A549 (cell line): Measurements from ENCODE around the gene LAMA2. TPM values are rescaled to one million over a fixed set of nuclear protein-coding genes. Genes with fewer than 3 reads are reported as not detected.
"Not testable (repeated sequence)": the region's sequence is repeated elsewhere in the genome, so short reads cannot be mapped to it uniquely, and the experiment has no call there.

ENCODE experiments used
- ATAC-seq, 2 experiments: fragments of 200-7000 bp in 1 of 2; fragments of >200 bp in 1 of 2; cut with Nextera tagmentation in 1 of 2; cut with Tn5 transposase in 1 of 2; 3 replicates each; pipeline versions ENCODE4 v1.8.0 to v1.9.1; 2018 to 2020; ENCODE audit warnings: mild to moderate bottlenecking in 1 of 2, moderate library complexity in 1 of 2
- CTCF ChIA-PET: fragments of 300-600 bp; sonication (Branson Sonifier 250); formaldehyde crosslinking; extraction: SDS; loops from one replicate; lab custom pipeline; 2021; ENCODE audit warnings: antibody characterized with exemption, inconsistent platforms; lab: Yijun Ruan, JAX
- POLR2A ChIA-PET: fragments of 350-600 bp; formaldehyde crosslinking; extraction: SDS; loops from one replicate; lab custom pipeline; 2021; ENCODE audit warnings: antibody characterized with exemption, inconsistent platforms; lab: Yijun Ruan, JAX
- DNase-seq, 2 experiments: peaks; one replicate each; pipeline versions ENCODE4 v3.0.0 to v3.0.0-alpha.2; 2011 to 2016; ENCODE audit warnings: low read depth in 1 of 2, low spot score in 1 of 2
- FAIRE-seq: peaks from 2 replicates; lab custom pipeline; 2011; peaks lifted over from hg19 to GRCh38; lab: Jason Lieb, UNC
- H3K27ac ChIP-seq, 2 experiments: fragments of >200 bp; sonication (Bioruptor Twin); formaldehyde crosslinking; 3 replicates each; pipeline ENCODE4 v1.5.1; 2016 to 2017
- H3K4me1 ChIP-seq: fragments of >200 bp; sonication (Bioruptor Twin); formaldehyde crosslinking; 3 replicates; pipeline ENCODE4 v1.6.1; 2016
- H3K4me2 ChIP-seq: fragments of >200 bp; sonication (Bioruptor Twin); formaldehyde crosslinking; 3 replicates; pipeline ENCODE4 v1.6.1; 2016
- H3K4me3 ChIP-seq: fragments of >200 bp; sonication (Bioruptor Twin); formaldehyde crosslinking; 3 replicates; pipeline ENCODE4 v1.5.1; 2016
- H3K9me3 ChIP-seq: fragments of >200 bp; sonication (Bioruptor Twin); formaldehyde crosslinking; 3 replicates; pipeline ENCODE4 v1.6.1; 2016
- CEBPB ChIP-seq, 2 experiments: fragments of >200 bp in 1 of 2; sonication (Bioruptor Twin) in 1 of 2; formaldehyde crosslinking in 1 of 2; IDR thresholded peaks; 2 replicates each; pipeline ENCODE4 v1.6.1; 2012 to 2016
- CHD2 ChIP-seq: fragments of 150-350 bp; IDR thresholded peaks from 2 replicates; pipeline ENCODE4 v1.6.1; 2014; ENCODE audit warnings: low read length; ENCODE audit not compliant: partially characterized antibody
- CTCF ChIP-seq: fragments of >200 bp; sonication (Bioruptor Twin); formaldehyde crosslinking; IDR thresholded peaks from 3 replicates; pipeline ENCODE4 v1.5.1; 2016
- EHF ChIP-seq: fragments of 250-450 bp; sonication (Bioruptor Pico); IDR thresholded peaks from 2 replicates; pipeline ENCODE4 v1.5.0; 2020; ENCODE audit warnings: mild to moderate bottlenecking
- FOSB ChIP-seq: fragments of 250-450 bp; sonication (Bioruptor Pico); IDR thresholded peaks from 2 replicates; pipeline ENCODE4 v1.5.0; 2020; ENCODE audit warnings: mild to moderate bottlenecking, moderate library complexity
- HOXB5 ChIP-seq: fragments of 250-450 bp; sonication (Bioruptor Pico); IDR thresholded peaks from 2 replicates; pipeline ENCODE4 v1.5.0; 2020; ENCODE audit warnings: mild to moderate bottlenecking, moderate library complexity
- JUN ChIP-seq, 2 experiments: fragments of >200 bp; sonication (Bioruptor Twin); formaldehyde crosslinking; IDR thresholded peaks; 2 replicates in 1 of 2; 3 replicates in 1 of 2; pipeline ENCODE4 v1.6.1; 2016 to 2017
- JUNB ChIP-seq: fragments of >200 bp; sonication (Bioruptor Twin); formaldehyde crosslinking; IDR thresholded peaks from 2 replicates; pipeline ENCODE4 v1.6.1; 2016
- KDM1A ChIP-seq: fragments of 200-600 bp; sonication (generic); IDR thresholded peaks from 2 replicates; pipeline ENCODE4 v1.6.1; 2016; ENCODE audit warnings: low read depth, mild to moderate bottlenecking
- KDM5A ChIP-seq: fragments of 200-600 bp; sonication (generic); IDR thresholded peaks from 2 replicates; pipeline ENCODE4 v1.6.1; 2016; ENCODE audit warnings: antibody characterized with exemption, mild to moderate bottlenecking
- MAFK ChIP-seq: fragments of 450-650 bp; IDR thresholded peaks from 2 replicates; pipeline ENCODE4 v1.6.1; 2014; ENCODE audit not compliant: partially characterized antibody
- MAZ ChIP-seq: fragments of 150-350 bp; IDR thresholded peaks from 2 replicates; pipeline ENCODE4 v1.6.1; 2014; ENCODE audit warnings: antibody characterized with exemption, low read depth, low read length, borderline replicate concordance
- MYC ChIP-seq: IDR thresholded peaks from 2 replicates; pipeline ENCODE4 v1.6.1; 2012; ENCODE audit warnings: mild to moderate bottlenecking, inconsistent platforms, low read length, improper control_type of control experiment, borderline replicate concordance
- NPAS2 ChIP-seq: fragments of 250-450 bp; sonication (Bioruptor Pico); IDR thresholded peaks from 2 replicates; pipeline ENCODE4 v1.8.0; 2022; ENCODE audit warnings: mild to moderate bottlenecking, moderate library complexity, borderline replicate concordance
- PBX3 ChIP-seq: IDR thresholded peaks from 2 replicates; pipeline ENCODE4 v1.6.1; 2012
- POLR2A ChIP-seq: IDR thresholded peaks from 2 replicates; pipeline ENCODE4 v1.6.1; 2012; ENCODE audit warnings: mild to moderate bottlenecking, low read length
- RAD21 ChIP-seq, 2 experiments: fragments of >200 bp in 1 of 2; sonication (Bioruptor Twin) in 1 of 2; formaldehyde crosslinking in 1 of 2; IDR thresholded peaks in 1 of 2; conservative IDR thresholded peaks in 1 of 2; 2 replicates in 1 of 2; 3 replicates in 1 of 2; pipeline ENCODE4 v1.6.1; 2012 to 2018; ENCODE audit warnings: inconsistent platforms in 1 of 2
- RARB ChIP-seq: fragments of 250-450 bp; sonication (Bioruptor Pico); IDR thresholded peaks from 2 replicates; pipeline ENCODE4 v1.8.0; 2021; ENCODE audit warnings: mild to moderate bottlenecking, moderate library complexity
- REST ChIP-seq: fragments of 200-600 bp; sonication (generic); IDR thresholded peaks from 2 replicates; pipeline ENCODE4 v1.6.1; 2016; ENCODE audit warnings: antibody characterized with exemption, mild to moderate bottlenecking, moderate library complexity
- RFX5 ChIP-seq: fragments of 450-650 bp; IDR thresholded peaks from 2 replicates; pipeline ENCODE4 v1.7.1; 2014; ENCODE audit warnings: antibody characterized with exemption, mild to moderate bottlenecking, moderate library complexity
- RNF2 ChIP-seq: fragments of 200-600 bp; sonication (generic); IDR thresholded peaks from 2 replicates; pipeline ENCODE4 v1.6.1; 2016; ENCODE audit warnings: low read depth, mild to moderate bottlenecking, antibody characterized with exemption, moderate library complexity, borderline replicate concordance
- SMC3 ChIP-seq: fragments of >200 bp; sonication (Bioruptor Twin); formaldehyde crosslinking; IDR thresholded peaks from 3 replicates; pipeline ENCODE4 v1.6.1; 2018; ENCODE audit warnings: inconsistent platforms
- SREBF2 ChIP-seq: fragments of 450-650 bp; IDR thresholded peaks from 2 replicates; pipeline ENCODE4 v1.6.1; 2014; ENCODE audit warnings: mild to moderate bottlenecking, moderate library complexity
- TP53 ChIP-seq: fragments of 250-450 bp; sonication (Bioruptor Pico); IDR thresholded peaks from 2 replicates; pipeline ENCODE4 v1.5.0; 2021; ENCODE audit warnings: mild to moderate bottlenecking, moderate library complexity
- ZNF302 ChIP-seq: fragments of 250-450 bp; sonication (Bioruptor Pico); IDR thresholded peaks from 2 replicates; pipeline ENCODE4 v1.9.0; 2021; ENCODE audit warnings: inconsistent platforms, mild to moderate bottlenecking, moderate library complexity
- WGBS: methylation state at CpG from one replicate; pipeline ENCODE4 v1.1.6; 2017; ENCODE audit errors: missing lambda C conversion rate; 5-methylcytosine and 5-hydroxymethylcytosine counted together
- polyA plus RNA-seq, 4 experiments: library from polyadenylated mRNA; depleted of rRNA in 3 of 4; stranded (reverse); fragments of >200 nt; fragmentation: RNase III in 1 of 4; extraction: RNeasy Plus Mini Kit Qiagen cat#74134 plus additional on column Dnase treatment in 1 of 4; gene quantifications; 2 replicates in 3 of 4; 3 replicates in 1 of 4; pipeline ENCODE4 v1.2.3, GENCODE V29; 2011 to 2017

The LAMA2 gene
- polyA plus RNA-seq, 2 of the 4 experiments (the other 2 are of a cell fraction), result 0.21 to 1.3 TPM

GRCh38 chr6:129084406-129084805, 201.5 kb downstream of the LAMA2 start:
- H3K9me3 ChIP-seq, result no peaks in the 10 kb centered on the region
- TF ChIP-seq CHD2, result no peak
- TF ChIP-seq MAFK, result peak; percentile 56
- FAIRE-seq (no peak), ATAC-seq (no peak), DNase-seq (no peak)
- no peak overlapping the region for H3K27ac ChIP-seq
- CTCF ChIA-PET, result no interaction called here
- POLR2A ChIA-PET, result no interaction called here
- no peak overlapping the region for H3K4me2 ChIP-seq
- no peak overlapping the region for H3K4me3 ChIP-seq
- no peaks in the 10 kb centered on the region for H3K4me1 ChIP-seq

GRCh38 chr6:129088481-129088880, 205.5 kb downstream of the LAMA2 start:
- H3K4me1 ChIP-seq, DNase-seq, H3K4me2 ChIP-seq, ATAC-seq, H3K27ac ChIP-seq, H3K4me3 ChIP-seq, H3K9me3 ChIP-seq, CTCF ChIA-PET, POLR2A ChIA-PET, FAIRE-seq: not testable (repeated sequence)
- no CpG with 5 or more reads among the region's 26 CpGs for whole genome bisulfite sequencing

- ChIA-PET POLR2A (no interaction called here), CTCF (interaction anchor here (0.6 kb wide), 1 partner anchor 38 kb away, joined by 3 read pairs; no protein-coding TSS in a partner anchor)
- ATAC-seq (no peak), FAIRE-seq (no peak), DNase-seq (no peak)
- no peaks in the 10 kb centered on the region for H3K9me3 ChIP-seq
- no peaks in the 10 kb centered on the region for H3K4me1 ChIP-seq
- 75% methylated on average over 1 of the region's 1 CpG for WGBS
- TF ChIP-seq EHF, result no peak
- no peak for TF ChIP-seq RAD21 (conservative IDR thresholded peaks at IDR 0.05 in 1 of 2, IDR thresholded peaks at IDR 0.05 in 1 of 2)
- TF ChIP-seq KDM1A, result no peak
- TF ChIP-seq JUNB, result no peak
- no peak for TF ChIP-seq HOXB5 (CRISPR knock-in tag)
- TF ChIP-seq CEBPB (IDR thresholded peaks at IDR 0.05), result no peak
- TF ChIP-seq KDM5A, result no peak
- no peak for TF ChIP-seq MAZ
- no peak overlapping the region for H3K4me2 ChIP-seq
- H3K27ac ChIP-seq, result no peak overlapping the region
- no peak overlapping the region for H3K4me3 ChIP-seq
These were observed 206.4 kb downstream of the LAMA2 start for GRCh38 chr6:129089357-129089756.

GRCh38 chr6:129094147-129094546, 211.2 kb downstream of the LAMA2 start:
- Histone ChIP-seq H3K4me3 (no peak overlapping the region), H3K27ac (no peak overlapping the region), H3K4me1 (no peaks in the 10 kb centered on the region), H3K9me3 (no peaks in the 10 kb centered on the region), H3K4me2 (no peak overlapping the region)
- TF ChIP-seq ZNF302 (CRISPR knock-in tag) (no peak), RFX5 (no peak), CTCF (no peak), MYC (no peak), RARB (CRISPR knock-in tag) (no peak), CHD2 (no peak), REST (no peak), POLR2A (no peak), SMC3 (no peak), RNF2 (no peak), NPAS2 (no peak), PBX3 (no peak), JUN (IDR thresholded peaks at IDR 0.05) (no peak), TP53 (no peak), FOSB (no peak), SREBF2 (no peak)
- no peak for ATAC-seq
- ChIA-PET CTCF (no interaction called here), POLR2A (no interaction called here)
- FAIRE-seq, result no peak
- DNase-seq, result no peak
- 50% methylated on average over 3 of the region's 3 CpGs for WGBS
